Measurements from ENCODE around the gene SUPT6H.

SUPT6H gene

GRCh38 chr17:28661635-28662526 lies at the start of gene SUPT6H, which contains the start of gene SDF2:
TSS of gene SUPT6H (plus strand) at chr17:28662205. CDS start at chr17:28673402, 11,197 bp downstream.
TSS of gene SDF2 (minus strand) at chr17:28661906. CDS start at chr17:28661876, 30 bp downstream.
- DNase-seq (ENCODE audit: low spot score), result peak; percentile 94

GRCh38 chr17:28612531-28612930 lies 49.5 kb upstream of the SUPT6H start:
- DNase-seq (ENCODE audit: low spot score), result no peak

- peak; percentile 49 for DNase-seq (ENCODE audit: low spot score)
These were observed 48.8 kb upstream of the SUPT6H start for GRCh38 chr17:28612936-28613872.

GRCh38 chr17:28613931-28614381 lies 48.0 kb upstream of the SUPT6H start, which contains the start of gene RSKR:
TSS of gene RSKR (minus strand) at chr17:28614185. CDS start at chr17:28614161, 24 bp downstream.
- DNase-seq (ENCODE audit: low spot score), result no peak

- no peak for DNase-seq (ENCODE audit: low spot score)
These were observed 46.6 kb upstream of the SUPT6H start for GRCh38 chr17:28615260-28615940.

GRCh38 chr17:28616281-28616680 lies 45.7 kb upstream of the SUPT6H start:
- no peak for DNase-seq (ENCODE audit: low spot score)

GRCh38 chr17:28618464-28618863 lies 43.5 kb upstream of the SUPT6H start:
- DNase-seq (ENCODE audit: low spot score), result no peak

GRCh38 chr17:28620010-28620409 lies 42.0 kb upstream of the SUPT6H start:
- no peak for DNase-seq (ENCODE audit: low spot score)

- DNase-seq (ENCODE audit: low spot score), result no peak
These were observed 39.8 kb upstream of the SUPT6H start for GRCh38 chr17:28622186-28622585.

- no peak for DNase-seq (ENCODE audit: low spot score)
These were observed 38.3 kb upstream of the SUPT6H start for GRCh38 chr17:28623696-28624095.

GRCh38 chr17:28624148-28624547 lies 37.9 kb upstream of the SUPT6H start:
- no peak for DNase-seq (ENCODE audit: low spot score)

- no peak for DNase-seq (ENCODE audit: low spot score)
These were observed 35.2 kb upstream of the SUPT6H start for GRCh38 chr17:28626818-28627217.

GRCh38 chr17:28634206-28634865 lies 27.7 kb upstream of the SUPT6H start:
- DNase-seq (ENCODE audit: low spot score), result no peak

GRCh38 chr17:28635506-28635905 lies 26.5 kb upstream of the SUPT6H start:
- no peak for DNase-seq (ENCODE audit: low spot score)

GRCh38 chr17:28641579-28641978 lies 20.4 kb upstream of the SUPT6H start:
- no peak for DNase-seq (ENCODE audit: low spot score)

GRCh38 chr17:28643983-28644786 lies 17.8 kb upstream of the SUPT6H start:
- DNase-seq (ENCODE audit: low spot score), result peak; percentile 75

GRCh38 chr17:28644787-28645575 lies 17.0 kb upstream of the SUPT6H start, which contains the start of gene BLTP2:
TSS of gene BLTP2 (minus strand) at chr17:28645158. CDS start at chr17:28645056, 102 bp downstream.
- peak; percentile 100 for DNase-seq (ENCODE audit: low spot score)

GRCh38 chr17:28645576-28645939 lies 16.4 kb upstream of the SUPT6H start:
- DNase-seq (ENCODE audit: low spot score), result no peak

- no peak for DNase-seq (ENCODE audit: low spot score)
These were observed 15.8 kb upstream of the SUPT6H start for GRCh38 chr17:28646039-28646754.

Measured in AG08396 (cell line).